Stimulated activated CD4-positive, alpha-beta T cell treated with anti-CD3 and anti-CD28 coated beads, Interleukin-15, amount 100 ng/mL, for 24 hours (primary cell): ENCODE measurements around the gene NBEAL2.
A peak's percentile ranks its signal among the peaks of the same experiment; 100 is the strongest.
"Not testable (repeated sequence)": the region's sequence is repeated elsewhere in the genome, so short reads cannot be mapped to it uniquely, and the experiment has no call there.

Experiments used
- DNase-seq: peaks from one replicate; pipeline ENCODE4 v3.0.0-alpha.2; 2020

NBEAL2 gene

DNA sequence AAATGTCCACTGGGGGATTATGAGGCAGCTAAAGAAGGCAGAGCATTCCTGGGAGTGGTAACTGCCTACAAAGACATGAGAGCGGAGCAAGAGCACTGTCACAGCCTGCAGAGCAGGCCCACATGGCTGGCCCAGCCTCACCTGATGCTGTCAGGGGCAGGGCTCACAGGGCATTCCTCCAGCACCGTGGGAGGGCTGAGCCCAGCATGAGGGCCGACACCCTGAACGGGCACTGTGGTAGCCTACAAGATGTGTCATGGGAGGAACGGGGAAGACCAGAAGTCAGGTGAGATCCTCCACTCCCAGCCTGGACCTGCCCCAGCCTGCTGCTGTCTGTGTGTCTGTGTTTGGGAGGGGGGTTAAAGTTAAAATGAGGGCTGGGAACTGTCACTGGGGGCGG, 33.0 kb upstream of the NBEAL2 start:
- no peak for DNase-seq

- peak; percentile 72 for DNase-seq
These were observed 32.5 kb upstream of the NBEAL2 start for GRCh38 chr3:46946856-46947545.

- DNase-seq: no peak
These were observed 31.9 kb upstream of the NBEAL2 start for GRCh38 chr3:46947546-46947901.

- peak; percentile 72 for DNase-seq
These were observed 31.3 kb upstream of the NBEAL2 start for GRCh38 chr3:46947981-46948791.

DNA sequence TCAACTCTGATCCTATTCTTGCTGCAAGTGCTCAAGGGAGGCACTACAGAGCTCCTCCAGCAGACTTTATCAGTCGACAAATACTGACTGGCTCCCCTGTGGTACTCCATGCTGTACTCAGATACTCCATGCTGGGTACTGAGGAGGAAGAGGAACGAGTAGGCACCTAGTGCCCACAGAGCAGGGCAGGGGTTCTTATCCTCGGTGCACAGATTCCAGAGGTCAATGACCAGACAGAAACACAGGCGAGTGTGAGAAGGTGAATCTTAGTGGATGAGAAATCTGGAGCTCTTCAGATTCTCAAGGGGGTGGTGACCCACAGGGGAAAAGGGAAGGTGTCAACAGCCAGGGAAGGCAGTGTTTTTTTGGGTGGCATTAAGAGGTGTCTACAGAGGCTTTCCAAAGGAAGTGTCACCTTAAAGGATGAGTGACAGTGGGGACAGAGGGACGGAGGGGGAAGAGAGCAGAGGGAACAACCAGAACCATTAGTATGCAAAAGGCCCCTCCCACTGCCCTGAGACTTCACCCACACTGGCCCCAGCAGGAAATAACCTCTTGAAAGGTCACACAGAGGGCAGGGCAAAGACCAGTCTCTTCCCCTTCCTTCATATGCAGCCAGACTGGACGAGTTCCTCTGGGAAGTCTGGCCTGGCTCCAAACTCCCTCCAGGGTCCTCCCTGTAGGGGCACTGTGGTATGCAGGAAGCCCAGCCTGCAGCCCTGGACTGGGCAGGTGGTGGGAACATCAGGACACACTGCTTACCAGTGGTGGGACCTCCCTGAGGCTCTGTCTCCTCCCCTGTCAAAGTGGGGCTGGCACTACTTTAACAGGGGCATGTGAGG, 30.4 kb upstream of the NBEAL2 start:
- no peak for DNase-seq

- DNase-seq: no peak
These were observed 29.3 kb upstream of the NBEAL2 start for GRCh38 chr3:46950177-46950576.

- no peak for DNase-seq
These were observed 28.7 kb upstream of the NBEAL2 start for GRCh38 chr3:46950650-46951241.

DNA sequence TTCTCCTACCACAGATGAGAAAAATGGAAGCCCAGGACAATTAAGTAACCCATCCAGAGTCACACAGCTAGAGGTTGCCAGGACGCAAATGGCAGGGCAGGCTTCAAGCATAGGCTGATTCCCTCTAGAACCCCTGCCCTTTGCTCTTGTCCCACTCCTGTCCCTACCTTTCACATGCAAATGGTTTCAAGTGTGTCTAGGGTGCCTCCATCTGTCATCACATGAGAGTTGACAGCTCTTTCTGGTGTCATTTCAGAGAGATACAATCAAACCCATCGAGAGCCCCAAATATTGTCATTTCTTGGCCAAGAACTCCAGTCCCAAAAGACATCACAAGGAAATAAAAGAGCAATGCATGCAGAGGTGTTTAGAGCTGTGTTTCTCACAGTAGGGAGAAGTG, 26.7 kb upstream of the NBEAL2 start:
- DNase-seq: no peak

DNA sequence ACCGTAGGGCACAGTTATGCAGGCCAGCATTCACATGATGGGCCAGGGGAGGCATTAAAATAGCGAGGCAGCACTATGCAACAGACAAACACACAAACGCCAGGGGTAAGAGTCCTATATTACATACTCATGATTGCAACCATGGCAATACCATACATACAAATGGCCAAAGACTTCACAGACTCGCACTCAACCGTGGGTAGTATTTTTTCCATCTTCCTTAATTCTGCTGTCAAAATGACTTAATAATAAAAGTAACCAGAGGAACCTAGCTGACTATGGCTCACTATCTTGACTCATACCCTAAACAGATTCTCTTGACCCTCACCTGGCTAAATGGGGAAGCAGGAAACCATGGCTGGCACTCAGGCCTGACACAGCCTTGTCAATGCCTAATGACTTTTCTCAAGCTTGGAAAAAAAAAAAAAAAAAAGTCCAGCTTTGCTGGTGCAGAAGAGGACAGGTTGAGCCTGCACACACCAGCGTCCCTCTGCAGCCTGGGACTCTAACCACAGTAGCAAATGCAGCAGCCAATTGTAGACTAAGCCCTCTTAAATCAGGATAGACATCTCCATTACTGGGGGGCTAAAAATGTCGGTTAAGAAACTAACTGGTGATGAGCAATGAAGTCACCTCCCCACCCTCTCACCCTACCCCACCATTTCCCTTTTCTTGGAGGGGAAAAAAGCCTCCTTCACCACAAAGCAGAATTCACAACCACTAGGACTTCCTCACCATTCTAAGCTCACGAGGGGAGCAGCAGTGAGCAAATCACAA, 26.0 kb upstream of the NBEAL2 start:
- DNase-seq: no peak

- no peak for DNase-seq
These were observed 25.3 kb upstream of the NBEAL2 start for GRCh38 chr3:46954178-46954577.

DNA sequence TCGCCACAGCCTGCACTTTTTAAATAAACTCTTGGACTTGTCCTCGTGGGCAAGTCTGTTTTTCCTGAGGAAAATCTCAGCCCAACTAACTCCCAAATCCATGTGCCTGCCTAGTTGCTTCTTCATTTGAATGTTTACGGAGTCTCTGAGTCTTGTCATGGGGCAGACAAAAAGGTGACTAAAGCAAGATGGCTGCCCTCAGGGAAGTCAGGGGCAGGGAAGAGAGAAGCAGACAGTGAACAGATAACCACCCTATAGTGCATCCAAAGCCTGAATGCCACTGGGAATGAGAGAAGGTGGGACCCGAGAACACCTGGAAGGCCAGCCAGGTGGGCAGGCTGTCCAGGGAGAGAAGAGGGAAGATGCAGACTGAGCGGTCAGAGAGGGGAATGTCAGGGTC, 24.3 kb upstream of the NBEAL2 start:
- no peak for DNase-seq

- DNase-seq: no peak
These were observed 23.6 kb upstream of the NBEAL2 start for GRCh38 chr3:46955801-46956259.

GRCh38 chr3:46957092-46957820, 22.2 kb upstream of the NBEAL2 start:
- DNase-seq: no peak

GRCh38 chr3:46958467-46959160, 20.9 kb upstream of the NBEAL2 start:
- DNase-seq: no peak

DNA sequence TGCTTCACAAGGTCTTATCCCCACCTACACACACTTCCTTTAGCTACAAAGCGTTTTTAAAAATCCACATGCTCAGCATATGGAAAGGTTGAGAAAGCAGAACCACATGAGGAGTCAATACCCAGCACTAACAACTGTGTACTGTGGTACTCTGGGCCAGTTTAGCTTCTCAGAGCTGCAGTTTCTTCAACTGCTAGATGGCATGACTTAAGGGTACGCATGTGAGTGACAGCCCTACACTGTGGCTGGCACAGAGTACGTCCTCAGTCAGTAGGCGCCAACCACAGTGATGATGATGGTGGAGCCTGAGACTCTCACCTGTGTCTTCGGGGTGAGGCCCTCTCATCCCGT, 20.3 kb upstream of the NBEAL2 start:
- peak; percentile 64 for DNase-seq

DNA sequence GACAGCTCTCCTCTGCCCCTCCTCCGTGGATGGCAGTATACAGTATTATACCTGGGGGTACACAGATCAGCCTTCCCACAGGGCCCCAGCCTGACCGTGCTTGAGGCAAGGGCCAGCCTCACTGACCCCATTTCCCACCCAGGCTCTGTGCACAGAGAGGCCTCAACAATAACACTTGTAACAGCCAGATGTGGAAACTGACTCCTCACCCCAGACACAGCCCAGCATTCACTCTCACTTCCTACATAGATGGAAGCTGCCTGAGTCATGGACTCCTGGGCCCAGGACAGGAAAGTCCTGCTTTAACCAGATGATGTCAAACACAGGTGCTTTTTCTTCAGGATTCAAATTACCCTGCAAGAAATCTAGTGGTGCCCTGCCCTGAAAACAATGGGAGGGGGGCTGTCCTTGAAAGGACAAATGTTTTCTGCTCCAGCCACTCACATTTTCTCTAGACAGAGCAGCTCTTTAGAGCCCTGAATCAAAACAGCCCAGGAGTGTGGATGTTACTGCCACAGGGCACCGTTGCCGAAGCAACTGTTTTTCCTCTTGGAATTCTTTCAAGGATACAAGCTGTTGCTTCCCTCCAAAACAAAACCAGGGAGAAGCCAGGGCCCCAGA, 19.3 kb upstream of the NBEAL2 start:
- DNase-seq: peak; percentile 25

- DNase-seq: no peak
These were observed 18.6 kb upstream of the NBEAL2 start for GRCh38 chr3:46960835-46961234.

DNA sequence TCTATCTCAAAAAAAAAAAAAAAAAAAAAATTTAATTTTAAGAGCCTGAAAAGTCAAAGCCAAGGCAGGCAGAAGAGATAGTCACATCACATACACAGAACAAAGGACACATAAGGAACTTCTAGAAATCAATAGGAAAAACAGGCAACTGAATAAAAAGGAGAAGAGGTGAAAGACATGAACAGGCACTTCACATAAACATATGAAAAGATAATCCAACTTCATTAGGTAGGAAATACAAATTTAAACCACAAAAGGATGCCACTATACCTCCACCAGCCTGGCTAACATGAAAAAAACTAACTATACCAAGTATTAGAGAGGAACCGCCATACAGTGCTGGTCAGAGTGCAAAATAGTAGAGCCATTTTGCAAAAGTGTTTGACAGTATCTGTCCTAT, 17.0 kb upstream of the NBEAL2 start:
- DNase-seq: no peak

DNA sequence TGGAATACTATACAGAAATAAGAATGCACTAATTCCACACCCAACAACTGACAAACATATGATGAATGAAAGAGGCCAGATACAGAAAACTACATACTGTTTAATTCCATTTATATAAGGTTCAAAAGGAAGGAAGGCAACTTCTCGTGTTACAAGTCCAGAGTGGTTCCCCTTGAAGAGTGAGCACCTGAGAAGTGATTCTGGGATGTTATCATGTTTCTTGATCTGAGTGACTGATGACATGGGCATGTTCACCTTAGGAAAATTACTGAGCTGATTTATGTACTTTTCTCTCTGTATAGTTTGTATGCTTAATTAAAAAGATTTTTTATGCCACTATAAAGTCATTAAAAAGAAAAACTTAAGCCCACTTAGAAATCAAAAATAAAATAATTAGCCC, 16.5 kb upstream of the NBEAL2 start:
- no peak for DNase-seq

DNA sequence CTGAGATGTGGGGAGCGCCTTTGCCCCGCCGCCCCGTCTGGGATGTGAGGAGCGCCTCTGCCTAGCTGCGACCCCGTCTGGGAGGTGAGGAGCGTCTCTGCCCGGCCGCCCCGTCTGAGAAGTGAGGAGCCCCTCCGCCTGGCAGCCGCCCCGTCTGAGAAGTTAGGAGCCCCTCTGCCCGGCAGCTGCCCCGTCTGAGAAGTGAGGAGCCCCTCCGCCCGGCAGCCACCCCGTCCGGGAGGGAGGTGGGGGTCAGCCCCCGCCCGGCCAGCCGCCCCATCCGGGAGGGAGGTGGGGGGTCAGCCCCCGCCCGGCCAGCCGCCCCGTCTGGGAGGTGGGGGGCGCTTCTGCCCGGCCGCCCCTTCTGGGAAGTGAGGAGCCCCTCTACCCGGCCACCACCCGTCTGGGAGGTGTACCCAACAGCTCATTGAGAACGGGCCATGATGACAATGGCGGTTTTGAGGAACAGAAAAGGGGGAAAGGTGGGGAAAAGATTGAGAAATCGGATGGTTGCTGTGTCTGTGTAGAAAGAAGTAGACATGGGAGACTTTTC, 15.4 kb upstream of the NBEAL2 start:
- DNase-seq: not testable (repeated sequence)
